Activated effector memory CD4-positive, alpha-beta T cell treated with anti-CD3 and anti-CD28 coated beads, Interleukin-2, amount 50 U/mL, for 16 hours (primary cell): ENCODE data around the gene MMS22L.

Experiments
- DNase-seq: peaks from one replicate; pipeline ENCODE4 v3.0.0-alpha.2; 2020

Gene MMS22L

DNA sequence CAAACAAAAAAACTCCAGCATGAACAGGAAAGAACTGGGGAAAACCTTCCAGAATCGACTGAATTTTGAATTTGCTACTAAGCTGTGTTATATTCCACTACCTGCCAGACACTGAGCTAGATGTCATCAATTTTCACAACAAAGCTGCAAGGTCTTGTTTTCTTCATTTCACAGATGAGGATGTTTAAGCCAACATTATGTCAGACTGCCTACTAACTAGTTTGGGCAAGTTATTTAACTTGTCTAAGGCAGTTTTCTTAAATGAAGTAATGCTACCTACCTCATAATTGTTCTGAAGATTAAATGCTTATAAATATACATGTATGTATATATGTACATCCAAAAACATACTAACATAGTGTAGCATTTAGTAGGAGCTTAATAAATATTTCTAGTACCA lies 144.4 kb downstream of the MMS22L start:
- no peak for DNase-seq

DNA sequence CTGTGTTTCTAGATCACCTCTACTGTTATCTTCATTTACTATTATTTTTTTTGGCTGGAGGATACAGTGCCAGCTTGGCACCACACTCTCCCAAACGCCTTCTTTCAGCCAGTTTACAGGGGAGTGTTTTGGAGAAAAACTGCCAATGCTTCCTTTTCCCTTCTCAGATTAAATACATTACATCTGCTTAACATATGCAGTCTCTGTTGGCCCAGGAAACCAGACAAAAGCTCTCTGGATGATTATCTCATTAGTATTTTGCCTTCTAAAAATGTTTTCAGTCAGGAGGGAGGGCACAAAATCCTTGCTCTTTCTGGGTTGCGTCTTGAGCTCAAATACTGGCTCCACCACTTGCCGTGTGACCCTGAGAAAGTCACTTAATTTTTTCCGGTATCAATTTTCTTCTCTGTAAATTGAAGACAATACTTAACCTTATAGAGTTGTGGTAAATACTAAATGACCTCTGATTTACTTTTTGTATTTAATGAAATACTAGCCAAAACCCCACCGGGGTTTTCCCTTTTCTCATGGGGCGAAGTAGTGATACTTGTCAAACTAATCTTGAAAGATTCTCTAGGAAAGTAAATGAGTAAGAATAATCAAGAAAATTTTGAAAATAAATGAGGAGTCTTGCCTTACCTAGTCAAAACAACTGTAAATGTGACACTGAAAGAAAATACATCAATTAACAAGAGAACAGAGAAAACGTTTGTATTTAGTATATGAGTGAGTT lies 146.2 kb downstream of the MMS22L start:
- no peak for DNase-seq

DNA sequence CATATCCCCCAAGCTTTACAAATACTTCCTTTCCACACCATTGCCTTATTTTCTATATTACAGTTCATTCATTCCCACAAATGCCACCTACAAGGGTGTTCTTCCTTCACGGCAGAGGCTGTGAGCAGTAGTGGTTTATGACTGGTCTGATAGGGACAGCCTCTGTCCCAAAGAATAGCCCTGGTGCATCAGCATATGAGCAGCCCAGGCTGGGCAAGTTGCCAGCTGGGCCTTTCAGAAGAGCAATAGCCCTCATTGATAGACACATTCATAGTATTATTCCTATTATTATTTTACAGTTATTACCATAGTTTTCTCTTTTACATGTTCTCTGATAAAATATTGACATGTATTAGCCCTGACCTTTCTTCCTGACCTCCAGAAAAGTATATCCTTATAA lies 149.9 kb downstream of the MMS22L start:
- DNase-seq = no peak

DNA sequence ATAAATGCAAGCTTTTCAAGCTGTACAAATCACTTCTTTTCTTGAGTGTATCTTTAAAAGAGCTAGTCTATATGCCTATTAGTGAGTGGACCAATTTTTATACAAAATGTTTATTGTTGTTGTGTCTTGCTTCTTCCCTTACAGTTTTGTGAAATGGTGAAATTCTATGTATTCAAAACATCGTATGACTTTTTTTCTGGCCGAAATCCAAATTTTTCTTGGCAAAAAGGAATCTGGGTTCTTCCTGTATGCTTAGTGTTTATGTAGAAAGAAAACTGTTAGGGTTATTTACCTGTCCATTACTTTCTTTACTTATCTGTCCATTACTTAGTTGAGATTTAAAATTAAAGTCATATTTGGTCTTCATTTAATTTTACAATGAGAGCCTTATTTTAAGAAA lies 153.9 kb downstream of the MMS22L start:
- no peak for DNase-seq

DNA sequence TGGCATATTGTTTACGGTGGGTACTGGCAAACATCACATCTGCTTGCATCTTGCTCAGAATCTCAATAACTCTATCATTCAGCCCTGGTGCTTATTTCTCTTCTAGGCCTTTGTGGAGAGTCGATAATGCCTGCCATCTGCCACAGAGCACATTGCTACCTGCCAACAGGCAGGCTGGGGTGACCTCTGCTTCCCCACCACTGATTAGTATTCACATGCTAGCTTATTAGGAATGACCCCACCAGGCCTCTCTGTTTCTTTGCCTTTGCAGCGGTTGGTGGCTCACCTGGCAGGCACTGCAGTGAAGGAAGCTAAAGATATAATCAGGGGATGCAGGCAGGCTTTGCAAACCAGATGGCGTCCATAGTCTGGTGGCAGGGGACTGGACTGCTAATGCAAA lies 154.5 kb downstream of the MMS22L start:
- DNase-seq = no peak

DNA sequence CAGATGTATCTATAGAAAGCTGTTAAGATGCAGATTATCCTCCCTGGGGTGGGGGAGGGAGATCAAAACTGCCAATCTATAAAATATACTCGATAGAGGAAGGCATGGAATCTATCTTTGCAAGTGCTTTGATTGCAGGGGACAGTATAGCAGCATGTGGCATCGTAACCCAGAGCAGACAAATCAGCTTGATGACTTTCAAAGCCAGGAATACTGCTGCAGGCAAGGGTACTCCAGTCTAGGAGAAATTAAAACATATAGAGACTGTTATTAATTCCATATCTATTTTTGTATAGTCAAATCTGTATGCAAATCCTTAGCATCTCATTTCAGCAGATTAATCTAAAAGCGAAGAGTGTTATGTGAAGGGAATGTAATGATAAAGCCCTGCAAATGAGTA lies 159.4 kb downstream of the MMS22L start:
- no peak for DNase-seq

DNA sequence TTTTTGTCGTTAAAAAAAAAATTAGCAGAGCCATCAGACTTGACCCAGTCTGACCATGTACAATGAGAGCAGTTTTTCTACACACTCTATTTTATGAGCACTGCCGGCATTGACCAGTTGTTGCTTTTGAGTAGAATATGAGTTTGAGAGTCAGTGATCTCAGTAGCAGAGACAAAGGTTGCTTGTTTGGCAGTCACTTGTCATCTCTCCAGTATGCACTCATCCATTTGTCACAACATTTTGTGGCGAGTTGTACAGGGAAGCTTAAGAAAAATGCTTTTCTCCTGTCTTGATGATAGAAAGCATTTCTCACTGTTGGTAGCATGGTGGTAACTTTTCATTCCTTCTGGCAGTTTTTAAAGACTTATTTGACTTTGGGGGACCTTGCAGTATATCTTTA lies 159.9 kb downstream of the MMS22L start:
- no peak for DNase-seq

DNA sequence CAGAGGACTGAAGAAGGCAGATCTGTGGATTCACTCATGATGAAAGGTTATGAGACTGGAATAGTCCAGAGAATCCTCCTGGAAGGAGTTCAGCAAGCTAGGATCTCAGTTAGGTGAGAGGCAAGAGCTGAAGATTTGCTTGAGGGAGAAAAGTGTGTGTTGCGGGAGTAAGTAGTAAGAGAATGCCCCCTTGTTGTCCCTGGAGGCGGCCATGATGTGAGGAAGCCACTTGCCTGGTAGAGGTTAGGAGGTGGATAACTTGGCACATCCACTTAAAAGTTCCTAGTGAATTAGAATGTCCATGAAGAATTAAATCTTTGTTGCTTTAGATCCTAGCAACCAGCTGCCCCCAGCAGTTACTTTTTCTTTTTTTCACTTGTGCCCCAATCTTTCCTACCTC lies 162.5 kb downstream of the MMS22L start:
- DNase-seq = no peak

DNA sequence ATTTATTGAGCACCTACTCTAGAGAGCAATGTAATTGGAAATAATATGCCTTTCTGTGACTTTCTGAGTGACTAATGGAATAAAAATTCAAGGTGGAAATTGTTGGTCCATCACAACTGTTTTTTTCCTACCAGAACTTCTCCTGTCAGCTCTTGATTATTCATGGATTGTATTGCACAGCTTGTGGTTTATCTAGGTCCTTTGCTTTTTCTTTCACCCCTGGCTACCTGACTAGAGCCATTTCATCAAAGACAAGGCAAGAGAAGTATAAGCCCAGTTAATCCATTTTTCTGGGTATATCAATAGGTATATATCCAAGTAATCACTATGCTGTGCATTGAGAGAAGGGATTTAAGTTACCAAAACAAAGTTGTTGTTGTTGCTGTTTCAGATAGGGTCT lies 168.4 kb downstream of the MMS22L start:
- DNase-seq = no peak

DNA sequence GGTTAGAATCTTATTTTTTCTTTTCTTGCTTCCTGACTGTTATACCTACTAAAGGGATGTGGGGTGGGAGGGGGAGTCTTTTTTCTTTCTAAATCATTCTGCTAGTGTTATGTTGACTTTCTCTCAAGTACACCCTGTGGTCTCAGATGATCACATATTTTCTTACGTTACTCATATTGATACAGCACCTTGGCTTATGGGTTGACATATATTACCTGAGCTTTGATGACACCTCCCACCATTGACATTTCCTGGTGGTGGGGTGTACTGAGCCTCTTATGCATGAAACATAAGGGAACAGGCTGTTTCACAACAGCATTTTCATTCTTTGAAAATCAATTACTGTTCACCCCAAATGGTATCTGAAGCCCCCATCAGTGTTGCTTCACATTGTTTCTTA lies 169.8 kb downstream of the MMS22L start:
- no peak for DNase-seq

DNA sequence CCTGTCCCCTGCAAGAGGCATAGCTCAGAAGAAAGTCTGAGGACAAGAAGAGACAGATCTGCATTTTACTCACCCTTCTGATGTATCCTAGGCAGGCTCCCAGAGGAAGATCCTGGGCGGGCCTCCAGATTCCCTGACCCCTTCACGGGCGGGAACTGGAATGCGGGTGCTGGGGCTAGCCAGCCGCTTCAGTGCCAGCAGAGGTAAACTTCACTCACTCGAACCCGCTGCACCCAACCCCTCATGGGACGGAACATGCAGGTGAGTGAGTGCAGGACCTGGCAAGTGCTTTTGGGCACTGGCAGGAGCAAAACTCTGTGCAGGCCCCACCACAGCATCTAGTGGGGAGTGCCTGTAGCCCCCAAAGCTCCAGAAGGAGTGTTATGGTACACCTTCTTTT lies 171.8 kb downstream of the MMS22L start:
- DNase-seq = no peak

DNA sequence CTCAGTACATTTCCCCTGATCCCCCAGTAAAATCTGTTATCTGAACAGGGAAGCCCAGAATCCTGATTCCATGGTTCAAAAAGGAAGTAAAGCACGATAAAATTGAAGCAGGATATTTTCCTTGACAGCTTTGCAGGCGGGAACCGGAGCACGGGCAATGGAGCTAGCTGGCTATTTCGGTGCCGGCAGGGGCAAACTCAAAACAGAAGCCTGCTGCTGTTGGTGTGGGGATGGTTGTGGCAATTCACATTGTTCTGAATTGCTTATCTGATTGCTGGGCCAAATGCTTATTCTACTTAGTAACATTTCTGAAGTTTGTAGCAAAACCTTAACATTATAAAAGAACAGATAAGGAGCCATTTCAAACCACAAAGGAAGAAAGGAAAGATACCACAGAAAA lies 172.4 kb downstream of the MMS22L start:
- no peak for DNase-seq

DNA sequence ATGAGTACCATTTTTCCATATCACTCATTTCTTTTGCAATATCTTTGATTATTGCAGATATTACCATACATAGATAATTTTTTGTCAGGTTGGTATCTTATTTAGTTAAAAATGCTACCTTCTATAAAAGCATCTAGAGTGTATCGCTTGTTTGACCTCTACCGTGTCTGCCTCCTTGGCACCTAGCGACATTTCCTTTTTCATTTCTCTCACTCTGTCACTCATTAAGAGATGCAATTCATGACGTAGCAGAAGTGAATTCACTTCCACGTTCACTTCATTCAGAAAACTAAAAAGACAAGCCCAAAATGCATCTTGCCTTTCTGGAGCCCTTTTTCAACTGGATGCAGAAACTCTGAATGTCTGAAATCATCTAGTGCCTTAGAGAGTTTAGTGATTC lies 172.9 kb downstream of the MMS22L start:
- DNase-seq = no peak

DNA sequence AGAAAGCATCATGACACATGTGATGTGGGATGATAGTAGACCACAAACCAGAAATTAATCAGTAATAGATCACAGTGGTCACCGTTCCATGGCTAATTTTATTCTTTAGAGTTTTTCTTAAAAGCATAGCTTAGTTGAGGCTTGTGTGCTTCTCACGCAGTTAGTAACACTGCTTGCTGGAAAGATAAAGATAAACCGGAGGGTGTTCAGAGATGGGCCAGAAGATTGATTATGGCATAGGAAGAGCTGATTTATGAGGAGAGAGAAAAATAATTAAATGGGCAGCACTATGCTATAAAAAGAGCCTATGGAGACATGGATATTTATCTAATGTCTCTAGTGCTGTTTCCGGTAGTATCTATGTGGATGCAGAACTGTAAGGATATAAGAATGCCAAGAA lies 173.6 kb downstream of the MMS22L start:
- DNase-seq = no peak

DNA sequence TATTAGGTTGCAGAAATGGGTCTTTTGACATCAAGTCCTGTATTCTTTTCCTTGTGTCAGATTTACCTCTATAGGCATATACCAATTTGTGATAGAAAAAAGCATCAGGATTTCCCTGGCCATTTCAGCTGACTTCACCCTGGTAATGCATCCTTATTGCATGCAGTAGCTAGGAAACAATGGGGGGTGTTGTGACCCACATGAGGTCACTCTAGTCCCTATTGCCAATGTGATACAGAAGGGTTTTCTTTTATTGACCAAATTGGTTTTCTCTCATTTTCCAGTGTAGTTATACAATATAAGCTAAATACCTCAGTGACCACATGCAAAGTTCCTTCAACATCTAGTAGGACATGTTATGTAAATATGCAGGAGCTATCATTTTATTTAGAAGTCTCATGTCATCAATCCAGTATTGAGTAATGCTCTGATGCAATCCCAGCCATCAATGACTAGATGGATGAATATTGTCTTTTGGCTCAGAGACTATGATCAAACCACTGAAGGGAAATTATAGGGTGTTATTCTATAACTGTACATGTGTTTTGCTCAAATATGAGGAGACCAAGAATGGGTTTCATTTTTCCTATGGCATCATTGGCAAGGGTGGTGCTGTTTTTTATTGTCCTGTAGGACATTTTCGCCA lies 180.7 kb downstream of the MMS22L start:
- DNase-seq = no peak

DNA sequence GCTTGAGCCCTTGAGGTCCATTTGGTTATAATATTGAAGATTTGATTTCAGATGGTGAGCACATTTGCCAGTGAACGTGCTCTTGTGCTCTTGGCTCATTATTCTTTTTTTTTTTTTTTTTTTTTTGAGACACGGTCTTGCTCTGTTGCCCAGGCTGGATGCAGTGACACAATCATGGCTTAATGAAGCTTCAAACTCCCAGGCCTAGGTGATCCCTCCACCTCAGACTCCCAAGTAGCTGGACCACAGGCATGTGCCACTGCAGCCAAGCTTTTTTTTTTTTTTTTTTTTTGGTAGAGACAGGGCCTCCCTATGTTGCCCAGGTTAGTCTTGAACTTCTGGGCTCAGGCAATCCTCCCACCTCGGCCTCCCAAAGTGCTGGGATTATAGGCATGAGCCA lies 182.3 kb downstream of the MMS22L start:
- DNase-seq = no peak

DNA sequence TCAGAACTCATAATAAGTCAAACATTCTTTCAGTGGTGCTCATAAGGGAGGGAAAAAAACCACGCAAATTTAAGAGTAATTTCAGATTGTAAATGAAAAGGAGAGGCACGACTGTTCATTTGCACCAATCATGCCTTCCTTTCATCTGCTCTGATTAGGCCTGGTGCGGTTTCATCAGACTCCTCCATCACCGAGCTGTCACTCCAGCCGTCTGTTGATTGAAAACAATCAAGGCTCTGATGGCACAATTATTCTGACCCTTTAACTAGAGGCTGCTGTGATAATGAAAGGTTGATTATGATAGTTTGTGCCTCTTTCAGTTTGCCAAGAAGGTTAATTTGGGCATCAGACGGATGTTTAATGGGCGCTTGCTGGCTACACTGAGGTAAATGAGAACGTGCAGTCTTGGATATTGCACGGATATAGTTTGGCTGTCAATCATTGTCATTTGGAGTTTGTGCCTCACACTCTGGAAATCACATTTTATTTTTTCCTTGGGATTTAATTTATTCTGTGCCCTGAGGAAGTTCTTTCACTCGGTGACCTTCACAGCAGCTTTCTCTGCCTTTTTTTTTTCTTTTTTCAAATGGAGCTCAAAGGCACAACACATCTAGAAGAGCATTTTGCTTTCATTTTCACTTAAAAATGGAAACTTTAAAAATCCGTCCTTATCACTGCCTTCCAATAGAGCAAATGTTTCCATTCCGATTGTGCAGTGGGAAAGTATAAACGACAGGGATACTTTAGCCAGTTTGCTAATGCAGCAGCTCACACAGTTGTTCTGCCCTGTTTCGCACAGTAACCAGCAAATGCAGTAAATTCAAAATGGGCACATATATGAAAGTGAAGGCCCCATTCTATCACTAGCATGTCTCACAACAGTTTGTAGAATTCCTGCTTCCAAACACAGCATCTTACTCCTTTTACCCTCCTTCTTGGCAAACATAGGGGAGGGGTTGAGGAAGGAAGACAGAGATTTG lies 185.7 kb downstream of the MMS22L start:
- no peak for DNase-seq

DNA sequence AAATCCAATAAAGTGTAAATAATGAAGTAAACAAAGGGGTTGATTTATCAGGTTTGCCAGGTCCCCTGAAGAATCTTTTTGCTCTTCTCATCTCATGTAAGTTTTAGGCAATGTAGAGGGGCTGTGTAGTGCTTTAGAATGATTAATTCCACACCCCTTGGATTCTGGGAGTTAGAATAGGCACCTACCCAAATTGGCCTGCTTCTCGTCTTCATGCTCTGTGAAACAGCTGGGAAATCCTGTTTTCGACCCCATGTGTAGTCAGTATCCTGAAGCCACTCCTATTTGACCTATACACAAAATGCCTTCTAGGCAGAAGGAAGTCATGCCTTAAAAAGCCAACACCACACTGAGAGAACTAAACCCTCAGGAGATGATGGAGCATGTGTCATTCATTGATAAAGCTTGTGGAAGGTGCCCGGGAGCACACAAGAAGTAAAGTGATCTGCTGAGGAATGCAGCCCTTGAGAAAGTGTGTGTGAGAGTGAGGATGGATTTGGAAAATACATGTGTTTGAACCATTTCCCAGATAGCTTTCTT lies 187.6 kb downstream of the MMS22L start:
- no peak for DNase-seq

DNA sequence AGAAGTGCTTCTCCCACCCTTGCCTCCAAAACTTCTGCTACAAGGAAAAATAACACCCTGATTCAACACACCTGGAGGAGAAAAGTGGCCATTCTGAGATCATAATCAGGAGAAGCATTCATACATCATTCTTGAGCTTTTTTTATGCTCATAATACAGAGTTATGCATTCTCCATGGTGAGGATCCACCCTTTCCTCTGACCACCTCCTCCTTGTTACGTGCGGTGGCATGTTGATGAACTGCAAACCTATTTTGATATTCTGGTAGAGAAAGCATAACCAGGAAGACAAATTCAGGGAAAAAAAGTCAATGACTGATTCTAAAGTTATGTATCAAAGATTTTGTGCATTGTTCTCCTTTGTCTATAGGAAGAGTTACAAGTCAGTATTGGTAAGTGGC lies 188.6 kb downstream of the MMS22L start:
- no peak for DNase-seq

DNA sequence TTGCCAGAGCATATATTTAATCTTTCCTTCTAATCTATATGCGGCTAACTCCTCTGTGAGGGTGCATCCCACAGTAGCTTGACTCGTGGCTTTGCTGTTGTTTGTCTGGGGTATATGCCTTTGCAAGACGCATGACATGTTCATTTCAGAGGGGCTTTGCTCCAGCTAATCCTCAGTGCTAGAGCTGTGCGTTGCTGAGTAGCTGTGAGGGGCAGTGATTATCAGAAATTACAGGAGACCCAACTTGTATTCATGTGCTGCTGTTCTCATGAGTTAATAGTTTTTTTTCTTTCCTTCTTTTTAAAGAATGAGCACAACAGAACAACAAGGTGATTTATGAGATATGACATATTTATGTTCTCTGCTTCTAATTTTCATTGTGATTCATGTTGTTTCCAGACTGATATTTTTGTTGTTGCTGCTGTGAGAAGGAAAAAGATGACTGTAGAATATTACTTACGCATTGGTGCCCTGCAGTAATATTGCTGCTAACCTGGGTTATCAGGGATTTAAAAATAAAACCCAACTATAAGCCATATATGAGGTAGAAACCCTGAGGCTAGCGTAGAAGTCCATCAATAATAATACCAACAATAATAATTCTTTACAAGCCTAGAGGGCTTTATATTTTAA lies 190.2 kb downstream of the MMS22L start:
- no peak for DNase-seq
